Upper lobe of left lung (tissue), 6 donors: ENCODE results near the gene CYP26A1. TPM values are rescaled to one million over a fixed set of nuclear protein-coding genes. Genes with fewer than 3 reads are reported as not detected.

Experiments used
- ATAC-seq, 2 donors: fragments of 200-7000 bp; cut with Tn5 transposase; one replicate each; pipeline ENCODE4 v1.9.1; 2022; ENCODE audit warnings: mild to moderate bottlenecking in 2 of 2, moderate library complexity in 2 of 2; ENCODE audit not compliant: low FRiP score in 2 of 2
- DNase-seq, 2 donors: peaks; one replicate each; pipeline ENCODE4 v3.0.0-alpha.2; 2019 to 2020
- H3K27ac ChIP-seq, 4 donors: fragments of 200-600 bp; sonication (generic); one replicate each; pipeline ENCODE4 v1.5.1; 2016 to 2019
- H3K27me3 ChIP-seq, 4 donors: fragments of 200-600 bp; sonication (generic); one replicate each; pipeline ENCODE4 v1.5.1; 2017 to 2019
- H3K36me3 ChIP-seq, 4 donors: fragments of 200-600 bp; sonication (generic); one replicate each; pipeline ENCODE4 v1.5.1; 2016 to 2019
- H3K4me1 ChIP-seq, 4 donors: fragments of 200-600 bp; sonication (generic); one replicate each; pipeline ENCODE4 v1.5.1; 2018 to 2019
- H3K4me3 ChIP-seq, 4 donors: fragments of 200-600 bp; sonication (generic); one replicate each; pipeline ENCODE4 v1.5.1; 2017 to 2019; ENCODE audit warnings: mild to moderate bottlenecking in 2 of 4, moderate library complexity in 1 of 4
- H3K9me3 ChIP-seq, 4 donors: fragments of 200-600 bp; sonication (generic); one replicate each; pipeline ENCODE4 v1.5.1; 2018 to 2019
- CTCF ChIP-seq, 6 experiments: fragments of 450-650 bp in 4 of 6; fragments of 200-600 bp in 2 of 6; sonication (generic) in 2 of 6; IDR thresholded peaks; one replicate each; pipeline ENCODE4 v1.5.1; 2016 to 2019; ENCODE audit warnings: antibody characterized with exemption in 6 of 6
- EP300 ChIP-seq, 4 donors: sonication (generic); formaldehyde crosslinking; IDR thresholded peaks; one replicate each; pipeline ENCODE4 v1.5.1; 2017; ENCODE audit warnings: antibody characterized with exemption in 4 of 4, control low read depth in 2 of 4
- POLR2A ChIP-seq, 4 donors: fragments of 450-650 bp; IDR thresholded peaks; one replicate each; pipeline ENCODE4 v1.5.1; 2016 to 2017; ENCODE audit warnings: antibody characterized with exemption in 4 of 4, mild to moderate bottlenecking in 2 of 4
- POLR2AphosphoS5 ChIP-seq, 2 donors: sonication (generic); formaldehyde crosslinking; IDR thresholded peaks; one replicate each; pipeline ENCODE4 v1.5.1; 2017; ENCODE audit warnings: antibody characterized with exemption in 2 of 2
- WGBS, 2 donors: methylation state at CpG; one replicate each; pipeline ENCODE4 v1.1.5; 2017 to 2018; 5-methylcytosine and 5-hydroxymethylcytosine counted together
- total RNA-seq, 6 donors: library from RNA; depleted of rRNA in 4 of 6; stranded (reverse); fragments of >200 nt in 4 of 6; gene quantifications; one replicate each; pipeline versions ENCODE4 v1.1.0 to v1.2.1, GENCODE V29; 2016 to 2021
- donor health status: DM: no; HTN: no; CAD: no; lungs with moderate emphysema.
- donor health status: DM: no; HTN: yes; CAD: no; lungs with severe emphysema.

The CYP26A1 gene
- total RNA-seq, 6 donors from 2014 or later, result not detected

- TF ChIP-seq POLR2A (IDR thresholded peaks at IDR 0.05) (no peak), POLR2AphosphoS5 (IDR thresholded peaks at IDR 0.05) (no peak), CTCF (IDR thresholded peaks at IDR 0.05) (peak in 1 of 6 experiments; percentile 7), EP300 (IDR thresholded peaks at IDR 0.05) (no peak)
- 89 to 93% methylated on average over 2 of the region's 2 CpGs for WGBS, 2 donors
- DNase-seq, result no peak
- H3K36me3 ChIP-seq, result no peaks in the 10 kb centered on the region
- no peaks in the 10 kb centered on the region for H3K27me3 ChIP-seq
- no peak overlapping the region for H3K27ac ChIP-seq
- ATAC-seq, result no peak
- no peak overlapping the region for H3K4me3 ChIP-seq
- no peaks in the 10 kb centered on the region for H3K4me1 ChIP-seq
- H3K9me3 ChIP-seq, result peaks cover 4 to 24% (median 15%) of the 10 kb centered on the region in 4 donors
Measured at GRCh38 chr10:93126483-93127052, 52.9 kb downstream of the CYP26A1 start.

Other genes with a start within 250 kb of the CYP26A1 start
- 10 to 100 TPM in 5 of 6 donors, 1 to 10 TPM in 1; 7.1 to 27.3 (median 20.1) TPM for gene EXOC6, start 225.4 kb upstream of the CYP26A1 start, total RNA-seq
- under 1 TPM in 5 of 6 donors, not detected in 1; 0.22 to 0.46 (median 0.37) TPM for gene CYP26C1, start 13.1 kb upstream of the CYP26A1 start, total RNA-seq